Transverse colon (tissue), 4 donors: ENCODE results near the gene CHRM4.

Experiments
- CTCF ChIP-seq, 5 experiments: fragments of 200-600 bp in 3 of 5; fragments of 450-650 bp in 2 of 5; sonication (generic) in 3 of 5; IDR thresholded peaks; 1 replicate in 2 of 5; 2 replicates in 3 of 5; pipeline ENCODE4 v1.5.1; 2016 to 2017; ENCODE audit warnings: antibody characterized with exemption in 5 of 5, inconsistent platforms in 3 of 5, mild to moderate bottlenecking in 2 of 5, moderate library complexity in 1 of 5
- POLR2A ChIP-seq: fragments of 450-650 bp; IDR thresholded peaks from one replicate; pipeline ENCODE4 v1.6.1; 2016; ENCODE audit warnings: antibody characterized with exemption, mild to moderate bottlenecking, moderate library complexity
- POLR2AphosphoS5 ChIP-seq, 3 donors: sonication (generic); formaldehyde crosslinking; IDR thresholded peaks; one replicate each; pipeline ENCODE4 v1.6.1; 2016; ENCODE audit warnings: antibody characterized with exemption in 3 of 3

- TF ChIP-seq POLR2A, result no peak
- TF ChIP-seq POLR2AphosphoS5 (IDR thresholded peaks at IDR 0.05), result no peak
- TF ChIP-seq CTCF (IDR thresholded peaks at IDR 0.05), result no peak
Measured at GRCh38 chr11:46386005-46386578, 5.5 kb downstream of the CHRM4 start.
